A549 (cell line): ENCODE results near the gene PLLP.

Source experiments
- BHLHE40 ChIP-seq: IDR thresholded peaks from 2 replicates; pipeline ENCODE4 v1.6.1; 2012; ENCODE audit warnings: low read depth, low read length, inconsistent platforms
- CTCF ChIP-seq: fragments of >200 bp; sonication (Bioruptor Twin); formaldehyde crosslinking; IDR thresholded peaks from 3 replicates; pipeline ENCODE4 v1.5.1; 2016
- ELK1 ChIP-seq: fragments of 150-350 bp; IDR thresholded peaks from 2 replicates; pipeline ENCODE4 v1.6.1; 2014; ENCODE audit warnings: low read depth, mild to moderate bottlenecking, low read length
- EP300 ChIP-seq, 2 experiments: fragments of >200 bp; sonication (Bioruptor Twin); formaldehyde crosslinking; IDR thresholded peaks; 2 replicates in 1 of 2; 3 replicates in 1 of 2; pipeline ENCODE4 v1.6.1; 2016 to 2017
- MAFK ChIP-seq: fragments of 450-650 bp; IDR thresholded peaks from 2 replicates; pipeline ENCODE4 v1.6.1; 2014; ENCODE audit not compliant: partially characterized antibody
- MAZ ChIP-seq: fragments of 150-350 bp; IDR thresholded peaks from 2 replicates; pipeline ENCODE4 v1.6.1; 2014; ENCODE audit warnings: antibody characterized with exemption, low read depth, low read length, borderline replicate concordance
- POLR2A ChIP-seq: IDR thresholded peaks from 2 replicates; pipeline ENCODE4 v1.6.1; 2012; ENCODE audit warnings: mild to moderate bottlenecking, low read length
- POLR2AphosphoS2 ChIP-seq: conservative IDR thresholded peaks from 2 replicates; pipeline ENCODE4 v1.6.1; 2012; ENCODE audit warnings: low read length, improper control_type of control experiment, inconsistent platforms
- RCOR1 ChIP-seq: fragments of 150-350 bp; IDR thresholded peaks from 2 replicates; pipeline ENCODE4 v1.6.1; 2014; ENCODE audit warnings: antibody characterized with exemption, low read length, low read depth
- ZC3H11A ChIP-seq: fragments of 450-650 bp; IDR thresholded peaks from 2 replicates; pipeline ENCODE4 v1.6.1; 2014; ENCODE audit warnings: antibody characterized with exemption, mild to moderate bottlenecking
- TF ChIP-seq, protein P1 (sequence below): IDR thresholded peaks from 2 replicates; pipeline ENCODE4 v1.6.1; 2012
- TF ChIP-seq, protein P2 (sequence below): IDR thresholded peaks from 2 replicates; pipeline ENCODE4 v1.6.1; 2012
- TF ChIP-seq, protein P3 (sequence below): fragments of 200-600 bp; sonication (generic); IDR thresholded peaks from 2 replicates; pipeline ENCODE4 v1.6.1; 2016; ENCODE audit warnings: antibody characterized with exemption, mild to moderate bottlenecking, moderate library complexity

- TF ChIP-seq MAFK (no peak), RCOR1 (no peak), CTCF (no peak), POLR2AphosphoS2 (no peak), ELK1 (no peak), EP300 (IDR thresholded peaks at IDR 0.05) (no peak), ZC3H11A (no peak), BHLHE40 (no peak), MAZ (no peak), POLR2A (no peak)
- TF ChIP-seq, protein P1, sequence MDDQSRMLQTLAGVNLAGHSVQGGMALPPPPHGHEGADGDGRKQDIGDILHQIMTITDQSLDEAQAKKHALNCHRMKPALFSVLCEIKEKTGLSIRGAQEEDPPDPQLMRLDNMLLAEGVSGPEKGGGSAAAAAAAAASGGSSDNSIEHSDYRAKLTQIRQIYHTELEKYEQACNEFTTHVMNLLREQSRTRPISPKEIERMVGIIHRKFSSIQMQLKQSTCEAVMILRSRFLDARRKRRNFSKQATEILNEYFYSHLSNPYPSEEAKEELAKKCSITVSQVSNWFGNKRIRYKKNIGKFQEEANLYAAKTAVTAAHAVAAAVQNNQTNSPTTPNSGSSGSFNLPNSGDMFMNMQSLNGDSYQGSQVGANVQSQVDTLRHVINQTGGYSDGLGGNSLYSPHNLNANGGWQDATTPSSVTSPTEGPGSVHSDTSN, result no peak
- TF ChIP-seq, protein P2, sequence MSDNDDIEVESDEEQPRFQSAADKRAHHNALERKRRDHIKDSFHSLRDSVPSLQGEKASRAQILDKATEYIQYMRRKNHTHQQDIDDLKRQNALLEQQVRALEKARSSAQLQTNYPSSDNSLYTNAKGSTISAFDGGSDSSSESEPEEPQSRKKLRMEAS, result no peak
- TF ChIP-seq, protein P3, sequence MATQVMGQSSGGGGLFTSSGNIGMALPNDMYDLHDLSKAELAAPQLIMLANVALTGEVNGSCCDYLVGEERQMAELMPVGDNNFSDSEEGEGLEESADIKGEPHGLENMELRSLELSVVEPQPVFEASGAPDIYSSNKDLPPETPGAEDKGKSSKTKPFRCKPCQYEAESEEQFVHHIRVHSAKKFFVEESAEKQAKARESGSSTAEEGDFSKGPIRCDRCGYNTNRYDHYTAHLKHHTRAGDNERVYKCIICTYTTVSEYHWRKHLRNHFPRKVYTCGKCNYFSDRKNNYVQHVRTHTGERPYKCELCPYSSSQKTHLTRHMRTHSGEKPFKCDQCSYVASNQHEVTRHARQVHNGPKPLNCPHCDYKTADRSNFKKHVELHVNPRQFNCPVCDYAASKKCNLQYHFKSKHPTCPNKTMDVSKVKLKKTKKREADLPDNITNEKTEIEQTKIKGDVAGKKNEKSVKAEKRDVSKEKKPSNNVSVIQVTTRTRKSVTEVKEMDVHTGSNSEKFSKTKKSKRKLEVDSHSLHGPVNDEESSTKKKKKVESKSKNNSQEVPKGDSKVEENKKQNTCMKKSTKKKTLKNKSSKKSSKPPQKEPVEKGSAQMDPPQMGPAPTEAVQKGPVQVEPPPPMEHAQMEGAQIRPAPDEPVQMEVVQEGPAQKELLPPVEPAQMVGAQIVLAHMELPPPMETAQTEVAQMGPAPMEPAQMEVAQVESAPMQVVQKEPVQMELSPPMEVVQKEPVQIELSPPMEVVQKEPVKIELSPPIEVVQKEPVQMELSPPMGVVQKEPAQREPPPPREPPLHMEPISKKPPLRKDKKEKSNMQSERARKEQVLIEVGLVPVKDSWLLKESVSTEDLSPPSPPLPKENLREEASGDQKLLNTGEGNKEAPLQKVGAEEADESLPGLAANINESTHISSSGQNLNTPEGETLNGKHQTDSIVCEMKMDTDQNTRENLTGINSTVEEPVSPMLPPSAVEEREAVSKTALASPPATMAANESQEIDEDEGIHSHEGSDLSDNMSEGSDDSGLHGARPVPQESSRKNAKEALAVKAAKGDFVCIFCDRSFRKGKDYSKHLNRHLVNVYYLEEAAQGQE, result no peak
Measured at GRCh38 chr16:57239107-57239506, 45.4 kb downstream of the PLLP start.
